Brain microvascular endothelial cell (primary cell): Measurements from ENCODE around the gene TMEM225B.
"Not testable (repeated sequence)": the region's sequence is repeated elsewhere in the genome, so short reads cannot be mapped to it uniquely, and the experiment has no call there.

Experiments used
- DNase-seq: peaks from one replicate; pipeline ENCODE4 v3.0.0-alpha.2; 2020
- H3K27ac ChIP-seq: fragments of 250-450 bp; sonication (Bioruptor Pico); 2 replicates; pipeline ENCODE4 v1.5.1; 2020; ENCODE audit warnings: mild to moderate bottlenecking, moderate library complexity
- H3K27me3 ChIP-seq: fragments of 250-450 bp; sonication (Bioruptor Pico); replicated peaks from 2 replicates; pipeline ENCODE4 v1.5.1; 2020; ENCODE audit warnings: mild to moderate bottlenecking
- H3K36me3 ChIP-seq: fragments of 250-450 bp; sonication (Bioruptor Pico); replicated peaks from 2 replicates; pipeline ENCODE4 v1.5.1; 2020; ENCODE audit warnings: mild to moderate bottlenecking
- H3K4me3 ChIP-seq: 2 replicates; pipeline ENCODE4 v1.5.1; 2011; ENCODE audit warnings: low read depth, mild to moderate bottlenecking, control low read depth, low read length, moderate library complexity
- CTCF ChIP-seq: IDR thresholded peaks from 2 replicates; pipeline ENCODE4 v1.5.1; 2011; ENCODE audit warnings: low read depth, mild to moderate bottlenecking, moderate library complexity, low read length, control low read depth, inconsistent platforms; ENCODE audit errors: missing control alignments
- in situ Hi-C: cut with HindIII; loops from 2 replicates; pipeline ENCODE4 v1.10.0; 2017; ENCODE audit warnings: low sequenced_read_pairs, low pct_ligation_motif_present

Gene TMEM225B

GRCh38 chr7:99651290-99651689, 53.2 kb downstream of the TMEM225B start:
- no peak for DNase-seq
- Histone ChIP-seq H3K4me3 (no peak overlapping the region), H3K36me3 (no peaks in the 10 kb centered on the region), H3K27ac (no peak overlapping the region), H3K27me3 (no peaks in the 10 kb centered on the region)
- in situ Hi-C loops: no loop called here
- no peak for TF ChIP-seq CTCF

GRCh38 chr7:99652671-99653070, 54.6 kb downstream of the TMEM225B start:
- Histone ChIP-seq H3K4me3 (no peak overlapping the region), H3K36me3 (no peaks in the 10 kb centered on the region), H3K27me3 (no peaks in the 10 kb centered on the region), H3K27ac (no peak overlapping the region)
- no peak for TF ChIP-seq CTCF
- in situ Hi-C loops: no loop called here
- DNase-seq: no peak

- in situ Hi-C loops, H3K4me3 ChIP-seq, DNase-seq, H3K36me3 ChIP-seq, H3K27me3 ChIP-seq, H3K27ac ChIP-seq: not testable (repeated sequence)
These were observed 55.2 kb downstream of the TMEM225B start for GRCh38 chr7:99653269-99653668.

- TF ChIP-seq CTCF: no peak
- Histone ChIP-seq H3K36me3 (no peaks in the 10 kb centered on the region), H3K4me3 (no peak overlapping the region), H3K27ac (no peak overlapping the region), H3K27me3 (no peaks in the 10 kb centered on the region)
- in situ Hi-C loops: no loop called here
- DNase-seq: no peak
These were observed 55.7 kb downstream of the TMEM225B start for GRCh38 chr7:99653754-99654153.

GRCh38 chr7:99654626-99655025, 56.6 kb downstream of the TMEM225B start:
- H3K27ac ChIP-seq, H3K4me3 ChIP-seq, in situ Hi-C loops, DNase-seq, H3K36me3 ChIP-seq, H3K27me3 ChIP-seq: not testable (repeated sequence)

GRCh38 chr7:99657879-99658278, 59.8 kb downstream of the TMEM225B start:
- H3K27me3 ChIP-seq, H3K4me3 ChIP-seq, H3K27ac ChIP-seq, in situ Hi-C loops, H3K36me3 ChIP-seq, DNase-seq: not testable (repeated sequence)
